Measurements from ENCODE around the gene PEX16. TPM values are rescaled to one million over a fixed set of nuclear protein-coding genes. Genes with fewer than 3 reads are reported as not detected.
A peak's percentile ranks its signal among the peaks of the same experiment; 100 is the strongest.

Gene PEX16
- total and polyA plus RNA-seq, 11 donors, result 10.4 to 22.8 (median 16.3) TPM

GRCh38 chr11:45870706-45871105 lies 47.0 kb downstream of the PEX16 start:
- H3K4me1 ChIP-seq, result peaks cover 0 to 4% (median 0%) of the 10 kb centered on the region in 12 donors
- H3K27me3 ChIP-seq, result no peaks in the 10 kb centered on the region
- 70 to 84% (median 80%) methylated on average over 3 to 4 of the region's 4 CpGs for WGBS, 4 donors
- H3K9me3 ChIP-seq, result no peaks in the 10 kb centered on the region
- H3K36me3 ChIP-seq, result peaks cover 4 to 100% (median 100%) of the 10 kb centered on the region in 9 donors
- intact Hi-C loops (cut with DNase I), result loop anchor here in 2 of 10 donors (10.0 kb wide), 1 partner anchor 134 kb away; no protein-coding TSS in a partner anchor
- ATAC-seq (no peak), DNase-seq (peak in 1 of 5 donors; percentile 9)
- H3K4me3 ChIP-seq, result no peak overlapping the region
- TF ChIP-seq, protein P1, sequence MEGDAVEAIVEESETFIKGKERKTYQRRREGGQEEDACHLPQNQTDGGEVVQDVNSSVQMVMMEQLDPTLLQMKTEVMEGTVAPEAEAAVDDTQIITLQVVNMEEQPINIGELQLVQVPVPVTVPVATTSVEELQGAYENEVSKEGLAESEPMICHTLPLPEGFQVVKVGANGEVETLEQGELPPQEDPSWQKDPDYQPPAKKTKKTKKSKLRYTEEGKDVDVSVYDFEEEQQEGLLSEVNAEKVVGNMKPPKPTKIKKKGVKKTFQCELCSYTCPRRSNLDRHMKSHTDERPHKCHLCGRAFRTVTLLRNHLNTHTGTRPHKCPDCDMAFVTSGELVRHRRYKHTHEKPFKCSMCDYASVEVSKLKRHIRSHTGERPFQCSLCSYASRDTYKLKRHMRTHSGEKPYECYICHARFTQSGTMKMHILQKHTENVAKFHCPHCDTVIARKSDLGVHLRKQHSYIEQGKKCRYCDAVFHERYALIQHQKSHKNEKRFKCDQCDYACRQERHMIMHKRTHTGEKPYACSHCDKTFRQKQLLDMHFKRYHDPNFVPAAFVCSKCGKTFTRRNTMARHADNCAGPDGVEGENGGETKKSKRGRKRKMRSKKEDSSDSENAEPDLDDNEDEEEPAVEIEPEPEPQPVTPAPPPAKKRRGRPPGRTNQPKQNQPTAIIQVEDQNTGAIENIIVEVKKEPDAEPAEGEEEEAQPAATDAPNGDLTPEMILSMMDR (IDR thresholded peaks at IDR 0.05), result no peak
- TF ChIP-seq POLR2A (IDR thresholded peaks at IDR 0.05), result no peak
- H3K27ac ChIP-seq, result no peak overlapping the region

DNA sequence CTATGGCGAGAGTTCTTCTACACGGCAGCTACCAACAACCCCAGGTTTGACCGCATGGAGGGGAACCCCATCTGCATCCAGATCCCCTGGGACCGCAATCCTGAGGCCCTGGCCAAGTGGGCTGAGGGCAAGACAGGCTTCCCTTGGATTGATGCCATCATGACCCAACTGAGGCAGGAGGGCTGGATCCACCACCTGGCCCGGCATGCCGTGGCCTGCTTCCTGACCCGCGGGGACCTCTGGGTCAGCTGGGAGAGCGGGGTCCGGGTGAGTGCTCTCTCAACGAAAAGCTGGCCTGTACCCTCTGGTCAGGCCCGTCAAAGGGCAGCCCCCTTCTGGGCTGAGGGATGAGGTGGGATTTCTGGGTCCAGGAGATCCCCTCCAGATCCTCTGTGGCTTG lies 48.1 kb downstream of the PEX16 start:
- H3K27me3 ChIP-seq, result no peaks in the 10 kb centered on the region
- 79 to 94% (median 89%) methylated on average over 10 to 12 of the region's 12 CpGs for WGBS, 4 donors
- H3K9me3 ChIP-seq, result no peaks in the 10 kb centered on the region
- no peak overlapping the region for H3K4me3 ChIP-seq
- no peak for TF ChIP-seq POLR2A (IDR thresholded peaks at IDR 0.05)
- TF ChIP-seq, protein P1 (IDR thresholded peaks at IDR 0.05), result no peak
- H3K36me3 ChIP-seq, result peaks cover 4 to 100% (median 99%) of the 10 kb centered on the region in 9 donors
- H3K4me1 ChIP-seq, result no peaks in the 10 kb centered on the region
- H3K27ac ChIP-seq, result no peak overlapping the region
- intact Hi-C loops (cut with DNase I), result loop anchor here in 2 of 10 donors (10.0 kb wide), 1 partner anchor 45 kb away; the partner anchor contains the start of gene PEX16 (in 2 of the 2)
- peak in 1 of 5 donors; percentile 22 for DNase-seq
- ATAC-seq, result no peak

GRCh38 chr11:45864041-45864440 lies 53.6 kb downstream of the PEX16 start:
- Histone ChIP-seq H3K27ac (no peak overlapping the region), H3K27me3 (no peaks in the 10 kb centered on the region), H3K4me3 (no peak overlapping the region), H3K4me1 (peaks cover 4 to 32% (median 21%) of the 10 kb centered on the region in 12 donors), H3K36me3 (peaks cover 0 to 94% (median 89%) of the 10 kb centered on the region in 9 donors), H3K9me3 (no peaks in the 10 kb centered on the region)
- no peak for DNase-seq
- no peak for ATAC-seq
- no peak for TF ChIP-seq POLR2A (IDR thresholded peaks at IDR 0.05)
- TF ChIP-seq, protein P1 (IDR thresholded peaks at IDR 0.05), result no peak
- intact Hi-C loops (cut with DNase I), result loop anchor here in 2 of 10 donors (10.0 kb wide), 1 partner anchor 51 kb away; the partner anchor contains the start of gene PEX16 (in 2 of the 2)

DNA sequence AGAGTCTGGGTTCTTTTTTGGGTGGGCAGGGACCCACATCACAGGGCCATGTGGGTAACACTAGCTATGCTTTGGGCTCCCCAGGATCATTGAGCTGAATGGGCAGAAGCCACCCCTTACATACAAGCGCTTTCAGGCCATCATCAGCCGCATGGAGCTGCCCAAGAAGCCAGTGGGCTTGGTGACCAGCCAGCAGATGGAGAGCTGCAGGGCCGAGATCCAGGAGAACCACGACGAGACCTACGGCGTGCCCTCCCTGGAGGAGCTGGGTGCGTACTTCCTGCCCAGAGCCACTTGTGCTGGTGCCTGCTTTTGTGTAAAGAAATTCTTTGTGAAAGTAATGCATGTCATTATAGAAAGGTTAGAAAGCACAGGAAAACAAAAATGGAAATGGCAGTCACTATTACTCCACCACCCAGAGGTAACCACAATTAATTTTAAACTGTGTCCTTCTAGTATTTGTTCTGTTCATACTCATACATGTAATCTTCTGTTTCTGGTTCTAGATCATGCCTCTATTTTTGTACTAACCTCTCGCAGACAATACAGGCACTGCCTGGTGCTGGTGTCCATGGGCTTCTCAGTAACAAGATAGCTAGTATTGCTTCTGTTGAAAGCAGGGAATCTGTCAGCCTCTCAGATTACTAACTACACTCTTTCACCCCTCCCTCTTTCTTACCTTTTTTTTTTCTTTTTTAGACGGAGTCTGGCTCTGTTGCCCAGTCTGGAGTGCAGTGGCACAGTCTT lies 56.7 kb downstream of the PEX16 start:
- H3K36me3 ChIP-seq, result peaks cover 0 to 89% (median 83%) of the 10 kb centered on the region in 9 donors

More for the DNA sequence above, 56.7 kb downstream of the PEX16 start:
- ATAC-seq (peak in 3 of 4 donors; percentile 10 to 18 (median 11)), DNase-seq (peak in 1 of 5 donors; percentile 48)
- H3K4me1 ChIP-seq, result peaks cover 20 to 63% (median 52%) of the 10 kb centered on the region in 12 donors
- no peaks in the 10 kb centered on the region for H3K27me3 ChIP-seq
- H3K27ac ChIP-seq, result peak overlapping the region in 11 of 12 donors; percentile 82 to 99 (median 91)
- no peak for TF ChIP-seq POLR2A (IDR thresholded peaks at IDR 0.05)
- TF ChIP-seq, protein P1 (IDR thresholded peaks at IDR 0.05), result no peak
- no peaks in the 10 kb centered on the region for H3K9me3 ChIP-seq
- H3K4me3 ChIP-seq, result no peak overlapping the region
- intact Hi-C loops (cut with DNase I), result loop anchor here in 2 of 10 donors (10.0 kb wide), 1 partner anchor 54 kb away; the partner anchor contains the start of gene PEX16 (in 2 of the 2)
- WGBS, 4 donors, result 46 to 64% (median 57%) methylated on average over 10 of the region's 10 CpGs

Data from heart left ventricle (tissue), 16 donors.